HepG2 (cell line): ENCODE measurements around the gene NUDT3. TPM values are rescaled to one million over a fixed set of nuclear protein-coding genes. Genes with fewer than 3 reads are reported as not detected.
A peak's percentile ranks its signal among the peaks of the same experiment; 100 is the strongest.

Source experiments
- ATF1 ChIP-seq: IDR thresholded peaks from 2 replicates; pipeline ENCODE4 v1.6.1; 2016; ENCODE audit warnings: mild to moderate bottlenecking, control low read depth
- GPN1 ChIP-seq: sonication (generic); formaldehyde crosslinking; IDR thresholded peaks from 2 replicates; pipeline ENCODE4 v1.5.1; 2020; ENCODE audit warnings: missing genetic modification reagents, borderline replicate concordance
- GZF1 ChIP-seq: sonication (generic); formaldehyde crosslinking; IDR thresholded peaks from 2 replicates; pipeline ENCODE4 v1.5.1; 2020; ENCODE audit warnings: mild to moderate bottlenecking, missing genetic modification reagents
- HDAC6 ChIP-seq: fragments of 200-600 bp; sonication (generic); IDR thresholded peaks from 2 replicates; pipeline ENCODE4 v1.7.0; 2017; ENCODE audit warnings: mild to moderate bottlenecking, antibody characterized with exemption, low read length, low read depth
- HNRNPH1 ChIP-seq: fragments of 200-400 bp; formaldehyde crosslinking; optimal IDR thresholded peaks from 2 replicates; pipeline ENCODE3; 2017; ENCODE audit warnings: mild to moderate bottlenecking, low read depth, low read length
- NFE2 ChIP-seq: sonication (generic); formaldehyde crosslinking; IDR thresholded peaks from 2 replicates; pipeline ENCODE4 v1.4.0; 2020; ENCODE audit warnings: missing genetic modification reagents
- PHF21A ChIP-seq: sonication (generic); formaldehyde crosslinking; IDR thresholded peaks from 2 replicates; pipeline ENCODE4 v1.5.0; 2020; ENCODE audit warnings: mild to moderate bottlenecking, missing genetic modification reagents
- RAD21 ChIP-seq: fragments of 450-650 bp; formaldehyde crosslinking; IDR thresholded peaks from 2 replicates; pipeline ENCODE4 v1.5.0; 2020; ENCODE audit warnings: mild to moderate bottlenecking
- TCF7L2 ChIP-seq: IDR thresholded peaks from 2 replicates; pipeline ENCODE4 v1.6.1; 2011; ENCODE audit warnings: mild to moderate bottlenecking, low read depth, low read length, moderate library complexity
- ZFAT ChIP-seq: sonication (generic); formaldehyde crosslinking; conservative IDR thresholded peaks from 2 replicates; pipeline ENCODE4 v1.8.1; 2023; ENCODE audit warnings: missing genetic modification reagents, inconsistent platforms
- ZFX ChIP-seq: sonication (generic); formaldehyde crosslinking; IDR thresholded peaks from 2 replicates; pipeline ENCODE4 v1.4.0; 2020; ENCODE audit warnings: mild to moderate bottlenecking, low read depth, missing genetic modification reagents, moderate library complexity
- ZNF10 ChIP-seq: sonication (generic); formaldehyde crosslinking; IDR thresholded peaks from 2 replicates; pipeline ENCODE4 v1.4.0; 2020; ENCODE audit warnings: mild to moderate bottlenecking, low read depth, missing genetic modification reagents, borderline replicate concordance
- ZNF7 ChIP-seq: IDR thresholded peaks from 2 replicates; pipeline ENCODE4 v1.6.1; 2016; ENCODE audit warnings: missing biosample characterization, missing genetic modification reagents
- polyA plus RNA-seq, 8 experiments: library from polyadenylated mRNA; depleted of rRNA in 3 of 8; stranded (reverse) in 7 of 8; unstranded in 1 of 8; fragments of >200 nt; fragmentation: Illumina TruSeq in 4 of 8; extraction: Trizol in 4 of 8; gene quantifications; 2 replicates each; pipeline versions ENCODE4 v1.2.1 to v1.2.3, GENCODE V29; 2011 to 2016; ENCODE audit warnings: low read depth in 4 of 8, missing spikeins in 1 of 8, mixed read lengths in 1 of 8; ENCODE audit not compliant: insufficient read depth in 1 of 8
- total RNA-seq, 5 experiments: library from RNA; depleted of rRNA; stranded (reverse); fragments of >200 nt; fragmentation: Illumina TruSeq; extraction: Trizol; gene quantifications; 2 replicates each; pipeline ENCODE4 v1.2.3, GENCODE V29; 2016; ENCODE audit warnings: low read depth in 1 of 5
- TF ChIP-seq, protein P1 (sequence below): IDR thresholded peaks from 2 replicates; pipeline ENCODE4 v1.6.1; 2016; ENCODE audit warnings: low read depth, missing genetic modification reagents, missing compliant biosample characterization
- TF ChIP-seq, protein P2 (sequence below): sonication (generic); formaldehyde crosslinking; conservative IDR thresholded peaks from 2 replicates; pipeline ENCODE4 v1.8.1; 2023; ENCODE audit warnings: missing genetic modification reagents
- TF ChIP-seq, protein P3 (sequence below): sonication (generic); formaldehyde crosslinking; IDR thresholded peaks from 2 replicates; pipeline ENCODE4 v1.5.0; 2020; ENCODE audit warnings: mild to moderate bottlenecking, missing genetic modification reagents
- TF ChIP-seq, protein P4 (sequence below): sonication (generic); formaldehyde crosslinking; IDR thresholded peaks from 2 replicates; pipeline ENCODE4 v1.5.0; 2020; ENCODE audit warnings: mild to moderate bottlenecking, missing genetic modification reagents
- TF ChIP-seq, protein P5 (sequence below): sonication (generic); formaldehyde crosslinking; IDR thresholded peaks from 2 replicates; pipeline ENCODE4 v1.8.1; 2023; ENCODE audit warnings: mild to moderate bottlenecking, missing genetic modification reagents, borderline replicate concordance

Gene NUDT3
- total and polyA plus RNA-seq, 2 of the 13 experiments (the other 11 are each of a cell fraction or from before 2014, with no cell fraction given) = 20.2 to 20.6 TPM

DNA sequence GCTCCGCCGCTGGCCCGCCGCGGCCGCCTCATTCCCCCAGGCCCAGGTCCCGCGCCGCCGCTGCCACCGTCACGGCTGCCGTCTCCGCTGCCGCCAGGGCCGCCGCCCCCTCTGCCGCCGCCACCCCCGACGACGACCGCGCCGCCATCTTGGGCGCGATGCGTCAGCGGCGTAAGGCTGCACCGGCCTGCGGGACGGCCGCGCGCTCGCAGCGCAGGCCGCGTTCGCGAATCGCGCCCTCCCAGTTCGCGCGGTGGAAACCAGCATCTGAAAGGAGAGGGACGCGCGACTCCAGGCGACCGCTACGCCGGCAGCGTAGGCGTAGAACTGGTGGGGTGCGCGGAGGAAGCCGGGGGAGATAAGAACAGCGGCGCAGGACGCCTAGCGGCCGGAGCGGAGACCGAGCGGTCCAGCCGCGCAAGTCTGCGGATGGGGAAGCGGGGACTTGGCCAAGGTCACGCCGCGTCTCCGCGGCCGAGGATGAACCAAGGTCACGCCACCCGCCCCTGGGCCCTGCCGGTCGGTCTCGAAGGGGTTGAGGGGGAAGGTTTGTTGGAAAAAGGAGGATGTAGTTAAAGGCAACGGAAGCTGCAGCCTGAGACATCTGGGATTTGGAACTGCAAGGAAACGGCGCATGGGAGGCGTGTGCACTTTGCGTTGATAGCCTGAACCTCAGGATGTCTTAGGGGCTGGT lies at the start of gene NUDT3 (continued):
- TF ChIP-seq, protein P1, sequence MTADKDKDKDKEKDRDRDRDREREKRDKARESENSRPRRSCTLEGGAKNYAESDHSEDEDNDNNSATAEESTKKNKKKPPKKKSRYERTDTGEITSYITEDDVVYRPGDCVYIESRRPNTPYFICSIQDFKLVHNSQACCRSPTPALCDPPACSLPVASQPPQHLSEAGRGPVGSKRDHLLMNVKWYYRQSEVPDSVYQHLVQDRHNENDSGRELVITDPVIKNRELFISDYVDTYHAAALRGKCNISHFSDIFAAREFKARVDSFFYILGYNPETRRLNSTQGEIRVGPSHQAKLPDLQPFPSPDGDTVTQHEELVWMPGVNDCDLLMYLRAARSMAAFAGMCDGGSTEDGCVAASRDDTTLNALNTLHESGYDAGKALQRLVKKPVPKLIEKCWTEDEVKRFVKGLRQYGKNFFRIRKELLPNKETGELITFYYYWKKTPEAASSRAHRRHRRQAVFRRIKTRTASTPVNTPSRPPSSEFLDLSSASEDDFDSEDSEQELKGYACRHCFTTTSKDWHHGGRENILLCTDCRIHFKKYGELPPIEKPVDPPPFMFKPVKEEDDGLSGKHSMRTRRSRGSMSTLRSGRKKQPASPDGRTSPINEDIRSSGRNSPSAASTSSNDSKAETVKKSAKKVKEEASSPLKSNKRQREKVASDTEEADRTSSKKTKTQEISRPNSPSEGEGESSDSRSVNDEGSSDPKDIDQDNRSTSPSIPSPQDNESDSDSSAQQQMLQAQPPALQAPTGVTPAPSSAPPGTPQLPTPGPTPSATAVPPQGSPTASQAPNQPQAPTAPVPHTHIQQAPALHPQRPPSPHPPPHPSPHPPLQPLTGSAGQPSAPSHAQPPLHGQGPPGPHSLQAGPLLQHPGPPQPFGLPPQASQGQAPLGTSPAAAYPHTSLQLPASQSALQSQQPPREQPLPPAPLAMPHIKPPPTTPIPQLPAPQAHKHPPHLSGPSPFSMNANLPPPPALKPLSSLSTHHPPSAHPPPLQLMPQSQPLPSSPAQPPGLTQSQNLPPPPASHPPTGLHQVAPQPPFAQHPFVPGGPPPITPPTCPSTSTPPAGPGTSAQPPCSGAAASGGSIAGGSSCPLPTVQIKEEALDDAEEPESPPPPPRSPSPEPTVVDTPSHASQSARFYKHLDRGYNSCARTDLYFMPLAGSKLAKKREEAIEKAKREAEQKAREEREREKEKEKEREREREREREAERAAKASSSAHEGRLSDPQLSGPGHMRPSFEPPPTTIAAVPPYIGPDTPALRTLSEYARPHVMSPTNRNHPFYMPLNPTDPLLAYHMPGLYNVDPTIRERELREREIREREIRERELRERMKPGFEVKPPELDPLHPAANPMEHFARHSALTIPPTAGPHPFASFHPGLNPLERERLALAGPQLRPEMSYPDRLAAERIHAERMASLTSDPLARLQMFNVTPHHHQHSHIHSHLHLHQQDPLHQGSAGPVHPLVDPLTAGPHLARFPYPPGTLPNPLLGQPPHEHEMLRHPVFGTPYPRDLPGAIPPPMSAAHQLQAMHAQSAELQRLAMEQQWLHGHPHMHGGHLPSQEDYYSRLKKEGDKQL (CRISPR knock-in tag) = 0 out of 2 replicates have a peak, but pooled peaks have one; percentile 11
- no peak for TF ChIP-seq ZFAT
- TF ChIP-seq ZNF10 (CRISPR knock-in tag) = no peak
- no peak for TF ChIP-seq TCF7L2
- no peak for TF ChIP-seq ATF1 (CRISPR knock-in tag)
- TF ChIP-seq, protein P2, sequence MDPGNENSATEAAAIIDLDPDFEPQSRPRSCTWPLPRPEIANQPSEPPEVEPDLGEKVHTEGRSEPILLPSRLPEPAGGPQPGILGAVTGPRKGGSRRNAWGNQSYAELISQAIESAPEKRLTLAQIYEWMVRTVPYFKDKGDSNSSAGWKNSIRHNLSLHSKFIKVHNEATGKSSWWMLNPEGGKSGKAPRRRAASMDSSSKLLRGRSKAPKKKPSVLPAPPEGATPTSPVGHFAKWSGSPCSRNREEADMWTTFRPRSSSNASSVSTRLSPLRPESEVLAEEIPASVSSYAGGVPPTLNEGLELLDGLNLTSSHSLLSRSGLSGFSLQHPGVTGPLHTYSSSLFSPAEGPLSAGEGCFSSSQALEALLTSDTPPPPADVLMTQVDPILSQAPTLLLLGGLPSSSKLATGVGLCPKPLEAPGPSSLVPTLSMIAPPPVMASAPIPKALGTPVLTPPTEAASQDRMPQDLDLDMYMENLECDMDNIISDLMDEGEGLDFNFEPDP = no peak
- TF ChIP-seq, protein P3, sequence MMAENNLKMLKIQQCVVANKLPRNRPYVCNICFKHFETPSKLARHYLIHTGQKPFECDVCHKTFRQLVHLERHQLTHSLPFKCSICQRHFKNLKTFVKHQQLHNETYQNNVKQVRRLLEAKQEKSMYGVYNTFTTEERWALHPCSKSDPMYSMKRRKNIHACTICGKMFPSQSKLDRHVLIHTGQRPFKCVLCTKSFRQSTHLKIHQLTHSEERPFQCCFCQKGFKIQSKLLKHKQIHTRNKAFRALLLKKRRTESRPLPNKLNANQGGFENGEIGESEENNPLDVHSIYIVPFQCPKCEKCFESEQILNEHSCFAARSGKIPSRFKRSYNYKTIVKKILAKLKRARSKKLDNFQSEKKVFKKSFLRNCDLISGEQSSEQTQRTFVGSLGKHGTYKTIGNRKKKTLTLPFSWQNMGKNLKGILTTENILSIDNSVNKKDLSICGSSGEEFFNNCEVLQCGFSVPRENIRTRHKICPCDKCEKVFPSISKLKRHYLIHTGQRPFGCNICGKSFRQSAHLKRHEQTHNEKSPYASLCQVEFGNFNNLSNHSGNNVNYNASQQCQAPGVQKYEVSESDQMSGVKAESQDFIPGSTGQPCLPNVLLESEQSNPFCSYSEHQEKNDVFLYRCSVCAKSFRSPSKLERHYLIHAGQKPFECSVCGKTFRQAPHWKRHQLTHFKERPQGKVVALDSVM = peak; percentile 74
- TF ChIP-seq, protein P4, sequence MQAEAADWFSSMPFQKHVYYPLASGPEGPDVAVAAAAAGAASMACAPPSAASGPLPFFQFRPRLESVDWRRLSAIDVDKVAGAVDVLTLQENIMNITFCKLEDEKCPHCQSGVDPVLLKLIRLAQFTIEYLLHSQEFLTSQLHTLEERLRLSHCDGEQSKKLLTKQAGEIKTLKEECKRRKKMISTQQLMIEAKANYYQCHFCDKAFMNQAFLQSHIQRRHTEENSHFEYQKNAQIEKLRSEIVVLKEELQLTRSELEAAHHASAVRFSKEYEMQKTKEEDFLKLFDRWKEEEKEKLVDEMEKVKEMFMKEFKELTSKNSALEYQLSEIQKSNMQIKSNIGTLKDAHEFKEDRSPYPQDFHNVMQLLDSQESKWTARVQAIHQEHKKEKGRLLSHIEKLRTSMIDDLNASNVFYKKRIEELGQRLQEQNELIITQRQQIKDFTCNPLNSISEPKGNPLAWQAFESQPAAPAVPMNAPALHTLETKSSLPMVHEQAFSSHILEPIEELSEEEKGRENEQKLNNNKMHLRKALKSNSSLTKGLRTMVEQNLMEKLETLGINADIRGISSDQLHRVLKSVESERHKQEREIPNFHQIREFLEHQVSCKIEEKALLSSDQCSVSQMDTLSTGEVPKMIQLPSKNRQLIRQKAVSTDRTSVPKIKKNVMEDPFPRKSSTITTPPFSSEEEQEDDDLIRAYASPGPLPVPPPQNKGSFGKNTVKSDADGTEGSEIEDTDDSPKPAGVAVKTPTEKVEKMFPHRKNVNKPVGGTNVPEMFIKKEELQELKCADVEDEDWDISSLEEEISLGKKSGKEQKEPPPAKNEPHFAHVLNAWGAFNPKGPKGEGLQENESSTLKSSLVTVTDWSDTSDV (CRISPR knock-in tag) = no peak; the same call in 1 of the 2 replicates
- peak; percentile 91 for TF ChIP-seq RAD21 (CRISPR knock-in tag)
- TF ChIP-seq ZNF7 (CRISPR knock-in tag) = no peak
- TF ChIP-seq, protein P5, sequence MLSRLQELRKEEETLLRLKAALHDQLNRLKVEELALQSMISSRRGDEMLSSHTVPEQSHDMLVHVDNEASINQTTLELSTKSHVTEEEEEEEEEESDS = no peak
- peak; percentile 59; the same call in 1 of the 2 replicates for TF ChIP-seq ZFX (CRISPR knock-in tag)
- TF ChIP-seq HNRNPH1 = peak; percentile 100
- TF ChIP-seq HDAC6 = no peak
- TF ChIP-seq GPN1 = no peak; the same call in 1 of the 2 replicates
- TF ChIP-seq GZF1 = peak; percentile 7; the same call in 1 of the 2 replicates
- no peak for TF ChIP-seq NFE2 (CRISPR knock-in tag)
- TF ChIP-seq PHF21A (CRISPR knock-in tag) = peak; percentile 85
